LoVo (cell line): Measurements from ENCODE around the gene GOLM1.

Experiments used
- DNase-seq: peaks from one replicate; pipeline ENCODE4 v3.0.0-alpha.2; 2016; ENCODE audit warnings: low spot score

The GOLM1 gene

GRCh38 chr9:85981369-85981768 lies 118.0 kb downstream of the GOLM1 start:
- DNase-seq, result no peak

GRCh38 chr9:85978496-85978895 lies 120.9 kb downstream of the GOLM1 start:
- DNase-seq, result no peak
